Measurements from ENCODE around the gene RASA3.
"Not testable (repeated sequence)": the region's sequence is repeated elsewhere in the genome, so short reads cannot be mapped to it uniquely, and the experiment has no call there.

The RASA3 gene, protein sequence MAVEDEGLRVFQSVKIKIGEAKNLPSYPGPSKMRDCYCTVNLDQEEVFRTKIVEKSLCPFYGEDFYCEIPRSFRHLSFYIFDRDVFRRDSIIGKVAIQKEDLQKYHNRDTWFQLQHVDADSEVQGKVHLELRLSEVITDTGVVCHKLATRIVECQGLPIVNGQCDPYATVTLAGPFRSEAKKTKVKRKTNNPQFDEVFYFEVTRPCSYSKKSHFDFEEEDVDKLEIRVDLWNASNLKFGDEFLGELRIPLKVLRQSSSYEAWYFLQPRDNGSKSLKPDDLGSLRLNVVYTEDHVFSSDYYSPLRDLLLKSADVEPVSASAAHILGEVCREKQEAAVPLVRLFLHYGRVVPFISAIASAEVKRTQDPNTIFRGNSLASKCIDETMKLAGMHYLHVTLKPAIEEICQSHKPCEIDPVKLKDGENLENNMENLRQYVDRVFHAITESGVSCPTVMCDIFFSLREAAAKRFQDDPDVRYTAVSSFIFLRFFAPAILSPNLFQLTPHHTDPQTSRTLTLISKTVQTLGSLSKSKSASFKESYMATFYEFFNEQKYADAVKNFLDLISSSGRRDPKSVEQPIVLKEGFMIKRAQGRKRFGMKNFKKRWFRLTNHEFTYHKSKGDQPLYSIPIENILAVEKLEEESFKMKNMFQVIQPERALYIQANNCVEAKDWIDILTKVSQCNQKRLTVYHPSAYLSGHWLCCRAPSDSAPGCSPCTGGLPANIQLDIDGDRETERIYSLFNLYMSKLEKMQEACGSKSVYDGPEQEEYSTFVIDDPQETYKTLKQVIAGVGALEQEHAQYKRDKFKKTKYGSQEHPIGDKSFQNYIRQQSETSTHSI

GRCh38 chr13:114132419-114133121, at the start of gene RASA3:
RASA3 (minus strand) TSS chr13:114132623; CDS start chr13:114132489, 134 bp downstream.
- no peak for DNase-seq (ENCODE audit: low read depth, low spot score)

DNA sequence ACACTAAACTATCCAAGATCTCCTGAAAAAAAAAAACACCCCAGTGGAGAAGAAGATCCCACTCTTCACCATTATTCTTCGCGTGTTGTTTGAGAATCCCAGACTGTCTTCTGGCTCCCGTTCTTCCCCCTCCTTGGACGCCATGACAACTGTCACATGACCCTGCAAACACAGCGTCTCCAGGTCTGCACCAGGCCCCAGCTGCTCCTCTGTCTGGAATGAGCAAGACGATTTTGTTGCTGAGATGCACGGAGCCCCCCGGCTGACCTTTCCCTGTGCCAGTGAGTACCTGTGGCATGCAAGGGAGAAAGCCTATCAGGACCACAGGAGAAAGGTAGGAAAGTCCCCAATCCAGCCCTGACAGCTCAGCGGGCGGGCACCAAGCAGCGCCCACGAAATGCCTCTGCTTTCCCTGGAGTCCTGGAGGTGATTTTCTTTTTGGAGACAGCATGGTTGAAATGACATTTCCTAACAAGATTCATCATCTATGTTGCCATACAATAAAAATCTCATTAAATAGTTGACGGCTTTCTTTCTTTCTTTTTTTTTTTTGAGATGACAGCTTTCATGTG, 46.8 kb upstream of the RASA3 start, which contains the start of gene CFAP97D2:
TSS of gene CFAP97D2 (plus strand) at position 171 of the 572 bp plus-strand sequence. CDS start at position 245, 74 bp downstream.
- DNase-seq (ENCODE audit: low read depth, low spot score), result no peak

- no peak for DNase-seq (ENCODE audit: low read depth, low spot score)
These were observed 45.0 kb upstream of the RASA3 start for GRCh38 chr13:114177245-114178010.

GRCh38 chr13:114176359-114176902, 44.0 kb upstream of the RASA3 start:
- DNase-seq (ENCODE audit: low read depth, low spot score), result not testable (repeated sequence)

DNA sequence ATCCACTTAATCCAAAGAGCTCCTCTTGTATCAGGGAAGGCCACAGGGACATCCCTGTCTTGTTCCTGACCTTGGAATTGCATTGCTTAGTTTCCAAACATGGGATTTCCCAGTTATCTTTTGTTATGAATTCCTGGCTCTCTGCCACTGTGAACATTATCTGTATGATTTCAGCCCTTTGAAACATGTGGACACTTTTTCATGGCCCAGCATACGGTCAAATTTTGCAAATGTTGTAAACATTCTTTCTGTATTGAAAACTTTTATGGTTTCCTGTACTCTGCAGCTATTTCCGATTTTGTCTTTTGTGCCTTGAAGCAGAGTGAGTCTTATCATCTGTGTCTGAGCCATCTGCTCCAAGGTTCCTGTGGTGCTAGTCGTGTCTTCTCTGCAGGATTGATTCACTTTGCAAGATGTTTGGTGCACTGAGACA, 42.1 kb upstream of the RASA3 start:
- no peak for DNase-seq (ENCODE audit: low read depth, low spot score)

DNA sequence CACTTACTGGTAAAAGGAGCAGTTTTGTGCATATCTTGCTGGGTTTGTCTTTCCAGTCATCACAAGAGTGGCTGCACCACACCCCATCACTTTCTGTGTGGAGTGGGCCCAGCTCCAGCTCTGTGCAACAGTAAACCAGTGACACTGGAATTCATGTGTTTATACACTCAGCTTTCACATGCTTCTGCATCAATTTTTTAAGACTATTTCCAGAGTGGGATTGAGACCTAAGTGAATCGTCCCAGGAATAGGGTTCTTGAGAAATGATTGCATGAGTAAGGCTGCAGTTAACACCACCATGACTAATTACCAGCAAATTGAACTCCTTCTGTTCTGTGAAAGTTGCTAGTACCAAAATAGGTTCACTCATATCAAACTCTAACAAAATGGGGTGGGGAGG, 41.3 kb upstream of the RASA3 start:
- no peak for DNase-seq (ENCODE audit: low read depth, low spot score)

DNA sequence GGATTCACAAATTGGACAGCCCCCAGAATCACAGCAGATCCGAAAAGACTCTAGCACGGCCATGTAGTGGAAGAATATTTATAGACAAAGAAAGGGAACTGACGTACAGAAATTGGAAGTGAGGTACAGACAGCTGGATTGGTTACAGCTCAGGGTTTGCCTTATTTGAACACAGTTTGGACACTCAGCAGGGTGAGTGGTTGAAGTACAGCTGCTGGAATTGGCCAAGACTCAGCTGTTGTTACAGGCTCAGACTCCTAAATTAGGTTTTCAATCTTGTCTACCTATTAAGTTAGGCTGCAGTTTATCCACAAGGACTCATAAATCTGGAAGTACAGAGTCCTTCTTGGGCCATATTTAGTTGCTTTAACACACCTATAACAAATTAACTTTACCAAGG, 40.8 kb upstream of the RASA3 start:
- no peak for DNase-seq (ENCODE audit: low read depth, low spot score)

GRCh38 chr13:114167885-114168284, 35.5 kb upstream of the RASA3 start:
- no peak for DNase-seq (ENCODE audit: low read depth, low spot score)

GRCh38 chr13:114167426-114167825, 35.0 kb upstream of the RASA3 start:
- no peak for DNase-seq (ENCODE audit: low read depth, low spot score)

- DNase-seq (ENCODE audit: low read depth, low spot score), result no peak
These were observed 34.1 kb upstream of the RASA3 start for GRCh38 chr13:114166381-114167131.

DNA sequence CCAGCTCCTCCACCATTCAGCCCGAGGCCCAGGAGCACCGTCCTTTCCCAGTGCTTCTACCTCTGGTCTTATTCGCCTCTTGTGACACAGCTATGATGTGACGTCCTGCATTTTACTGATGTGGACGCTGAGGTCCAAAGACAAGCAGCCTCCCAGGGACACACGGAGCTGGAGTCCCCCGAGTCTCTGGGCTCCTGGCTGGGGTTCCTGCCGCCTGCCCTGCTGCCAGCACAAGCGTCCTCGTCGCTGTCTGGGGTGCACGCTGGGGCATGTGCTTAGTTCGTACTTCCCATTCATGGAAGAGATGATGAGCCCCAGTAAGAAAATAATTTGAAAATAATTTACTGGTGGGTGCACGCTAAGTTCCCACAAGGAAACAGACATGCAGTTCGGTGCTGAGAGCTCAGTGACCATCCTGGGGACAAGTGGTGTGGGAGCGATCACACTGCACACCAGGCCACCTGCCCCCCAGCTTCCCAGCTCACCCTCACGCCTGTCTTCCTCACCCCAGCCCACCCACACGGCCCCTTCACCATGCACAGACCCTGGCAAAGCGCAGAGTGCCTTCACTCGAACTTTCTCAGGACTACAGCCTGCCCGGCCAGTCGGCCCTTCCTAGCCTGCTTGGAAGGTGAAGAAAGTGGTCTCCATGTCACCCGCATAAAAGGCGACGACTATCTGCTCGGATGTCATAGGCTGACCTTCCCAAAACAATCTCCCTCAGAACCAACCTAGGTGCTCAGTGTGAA, 32.4 kb upstream of the RASA3 start:
- no peak for DNase-seq (ENCODE audit: low read depth, low spot score)

- DNase-seq (ENCODE audit: low read depth, low spot score), result no peak
These were observed 31.6 kb upstream of the RASA3 start for GRCh38 chr13:114164053-114164452.

GRCh38 chr13:114162533-114162922, 30.1 kb upstream of the RASA3 start:
- DNase-seq (ENCODE audit: low read depth, low spot score), result no peak

GRCh38 chr13:114161644-114162532, 29.5 kb upstream of the RASA3 start:
- DNase-seq (ENCODE audit: low read depth, low spot score), result no peak

DNA sequence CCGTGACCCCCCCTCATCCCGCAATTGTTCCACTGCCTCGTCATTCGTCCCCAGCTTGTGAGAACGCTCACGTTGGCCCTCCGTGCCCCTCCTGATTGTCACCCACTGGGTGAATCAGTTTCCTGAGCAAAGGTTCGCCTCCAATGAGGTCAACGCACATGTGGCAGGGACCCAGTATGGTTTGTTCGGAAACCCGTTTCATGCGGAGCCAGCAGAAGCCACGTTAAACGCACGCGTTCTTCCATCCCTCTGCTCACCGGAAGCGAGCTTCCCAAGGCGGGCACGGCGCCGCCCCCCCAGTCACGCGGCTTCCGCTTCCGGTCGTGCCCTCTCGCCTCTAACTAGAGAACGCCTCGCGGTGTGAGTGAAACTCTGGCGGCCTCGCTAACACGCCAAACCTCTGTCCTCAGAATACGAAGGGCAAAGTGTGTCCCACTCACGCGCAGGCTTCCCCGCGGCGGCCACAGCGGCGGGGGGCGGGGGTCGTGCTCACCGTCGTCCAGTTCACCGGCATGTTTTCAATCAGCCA, 28.7 kb upstream of the RASA3 start:
- DNase-seq (ENCODE audit: low read depth, low spot score), result no peak

- not testable (repeated sequence) for DNase-seq (ENCODE audit: low read depth, low spot score)
These were observed 26.6 kb upstream of the RASA3 start for GRCh38 chr13:114158869-114159666.
